Activated CD4-positive, alpha-beta T cell treated with anti-CD3 and anti-CD28 coated beads, Interleukin-2, amount 50 U/mL, for 4 hours (primary cell): ENCODE data around the gene USP12.

Source experiments
- DNase-seq, 2 experiments: peaks; one replicate each; pipeline ENCODE4 v3.0.0-alpha.2; 2020

The USP12 gene

DNA sequence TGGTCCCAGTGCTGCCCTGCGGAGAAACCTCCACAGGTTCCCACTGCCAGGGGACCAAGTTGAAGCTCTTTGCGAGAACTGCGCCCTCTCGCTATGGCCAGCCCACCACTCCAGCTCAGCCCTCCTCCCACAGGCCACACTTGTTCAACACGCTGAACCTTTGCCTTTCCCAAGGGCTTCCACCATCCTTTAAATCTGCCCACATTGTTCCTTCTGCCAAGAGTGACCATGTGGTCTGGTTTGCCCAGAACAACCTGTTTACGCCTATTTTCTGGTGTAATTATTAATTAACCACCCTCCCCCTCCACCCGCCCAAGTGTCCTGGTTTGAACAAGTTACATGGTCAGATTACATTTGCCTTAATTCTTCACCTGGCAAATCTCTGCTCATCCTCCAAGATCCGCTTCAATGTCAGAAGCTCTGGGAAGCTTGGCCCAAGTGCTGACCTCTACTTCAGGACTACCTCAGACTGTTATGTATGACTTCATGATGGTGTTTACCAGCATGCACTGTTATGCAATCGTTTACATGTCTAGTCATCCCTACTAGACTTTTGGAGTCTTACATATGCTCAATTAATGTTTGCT lies 12.0 kb upstream of the USP12 start:
- DNase-seq = no peak

DNA sequence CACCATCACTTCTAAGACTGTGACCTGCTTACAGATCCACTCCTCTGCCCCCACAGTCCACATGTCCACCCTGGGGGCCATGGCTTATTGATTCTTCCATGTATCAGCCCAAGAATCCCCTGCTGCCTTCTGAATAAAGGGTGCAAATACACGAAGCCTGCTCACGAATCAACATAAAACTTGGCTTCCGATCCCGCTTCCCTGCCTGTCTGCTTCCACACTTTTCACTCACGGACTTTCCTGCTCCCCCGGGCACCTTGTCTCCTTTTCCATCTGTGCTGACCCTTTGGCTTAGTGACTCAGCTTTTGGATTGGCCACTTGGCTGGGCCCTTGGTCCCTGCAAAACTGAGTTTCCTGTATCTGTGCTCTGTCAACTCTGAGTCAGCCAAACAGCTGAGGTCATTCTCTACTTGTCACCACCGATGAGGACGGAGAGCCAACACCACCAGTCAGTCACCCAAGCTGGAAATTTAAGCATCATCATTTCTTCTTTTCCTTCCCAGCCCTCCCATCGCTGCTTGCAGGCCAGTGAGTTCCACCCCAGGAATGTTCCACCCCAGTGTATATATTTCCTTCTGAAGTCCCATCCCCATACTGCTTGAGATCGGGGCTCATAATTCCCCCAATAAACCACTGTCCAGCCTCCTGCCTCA lies 11.4 kb upstream of the USP12 start:
- no peak for DNase-seq

DNA sequence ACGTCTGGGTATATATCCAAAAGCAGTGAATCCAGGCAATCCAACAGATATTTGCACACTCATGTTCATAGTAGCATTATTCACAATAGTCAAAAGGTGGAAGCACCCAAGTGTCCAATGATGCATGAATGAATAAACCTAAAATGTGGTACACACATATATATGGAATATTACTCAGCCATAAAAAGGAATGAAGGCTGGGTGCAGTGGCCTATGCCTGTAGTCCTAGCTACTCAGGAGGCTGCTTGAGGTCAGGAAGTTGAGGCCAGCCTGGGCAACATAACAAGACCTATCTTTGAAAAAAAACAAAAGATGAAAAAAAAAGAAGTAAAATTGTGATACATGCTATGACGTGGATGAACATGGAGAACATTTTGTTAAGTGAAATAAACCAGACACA lies 10.4 kb upstream of the USP12 start:
- DNase-seq = no peak

DNA sequence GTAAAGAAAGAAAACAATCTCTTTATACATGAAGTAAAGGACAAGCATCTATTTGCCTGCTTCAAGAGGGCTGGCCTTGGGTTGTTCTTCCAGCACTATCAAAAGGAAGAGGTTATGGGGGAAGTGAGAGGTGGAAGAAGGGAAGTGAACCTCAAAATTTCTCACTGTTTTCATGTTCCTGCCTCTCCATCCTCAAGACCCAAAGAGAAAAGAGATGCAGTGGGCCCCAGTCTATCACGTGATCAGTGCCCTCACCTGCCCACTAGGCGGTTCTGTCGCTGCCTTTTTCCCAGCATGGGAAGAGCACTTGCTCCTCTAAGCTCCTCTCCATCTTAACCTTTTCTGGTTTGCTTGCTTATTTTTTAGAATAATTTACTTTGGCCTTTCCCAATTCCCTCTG lies 6.2 kb upstream of the USP12 start:
- DNase-seq = no peak

DNA sequence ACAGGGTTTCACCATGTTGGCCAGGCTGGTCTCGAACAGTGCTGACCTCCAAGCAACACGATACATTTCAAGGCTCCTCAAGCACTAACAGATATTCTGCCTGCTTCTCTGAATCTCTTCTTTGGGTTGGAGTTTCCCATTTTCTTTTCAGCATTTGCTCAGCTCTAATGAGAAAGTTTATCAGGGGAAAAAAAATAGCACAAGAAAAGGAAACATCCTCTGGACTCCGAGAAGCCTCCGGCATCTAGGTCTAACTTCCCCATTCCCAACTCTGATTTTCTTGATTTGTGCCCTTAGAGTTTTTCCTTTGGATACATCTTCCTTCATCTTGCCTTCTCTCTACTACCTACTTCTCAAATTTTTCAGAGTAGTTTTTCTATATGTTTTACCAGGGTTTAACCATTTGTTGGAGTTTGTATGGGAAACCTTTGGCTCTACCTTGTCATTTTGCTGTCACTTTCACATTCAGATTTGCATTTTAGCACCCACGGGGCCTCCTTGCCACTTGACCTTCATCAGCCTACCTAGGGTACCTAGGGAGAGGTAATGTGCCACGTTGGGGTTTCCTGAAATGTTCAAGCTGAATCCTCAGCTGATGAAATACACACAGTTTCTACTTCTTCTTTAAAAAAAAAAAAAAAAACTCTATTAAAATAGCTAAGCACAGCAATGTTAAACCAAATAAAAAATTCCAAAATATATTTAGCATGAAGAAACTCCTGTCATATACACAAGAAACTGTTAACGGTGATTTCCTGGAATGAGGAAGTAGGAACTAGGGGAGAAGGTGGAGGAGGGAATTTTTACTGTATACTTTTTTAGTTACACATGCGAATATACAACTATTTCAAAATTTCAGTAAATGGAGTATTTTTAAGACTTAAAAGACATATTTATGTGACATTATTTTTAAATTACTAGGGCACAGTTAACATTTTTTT lies 5.1 kb upstream of the USP12 start:
- DNase-seq = no peak

DNA sequence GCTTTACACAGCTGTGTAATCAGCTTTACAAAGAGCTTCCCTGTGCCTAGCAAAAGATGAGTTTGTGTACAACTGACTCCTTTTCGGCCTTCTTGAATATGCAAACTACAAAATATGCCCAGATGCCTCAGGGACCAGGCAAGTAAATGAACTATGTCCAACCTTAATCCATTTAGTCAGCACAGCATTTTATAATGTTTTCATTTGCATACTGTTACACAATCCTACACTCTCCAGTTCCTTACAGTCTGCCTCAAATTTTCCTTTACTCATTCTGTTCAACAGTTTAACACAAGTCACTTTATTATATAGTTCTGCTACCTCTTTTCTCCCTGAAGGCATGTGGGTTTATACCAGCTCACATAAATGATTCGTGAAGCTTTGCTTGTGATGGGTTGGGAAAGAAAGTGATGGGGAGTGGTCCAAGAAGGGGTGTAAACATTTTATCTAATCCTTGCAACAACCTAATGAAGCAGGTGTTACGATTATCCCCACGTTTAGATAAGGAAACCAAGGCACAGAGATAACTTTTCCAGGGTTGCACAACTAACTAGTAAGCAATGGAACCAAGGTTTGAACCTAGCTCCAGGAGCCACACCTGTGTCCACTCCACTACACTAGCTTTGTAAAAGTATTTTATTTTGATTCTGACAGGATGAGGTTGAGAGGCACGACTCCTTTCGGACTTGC lies 3.3 kb upstream of the USP12 start:
- DNase-seq = no peak

DNA sequence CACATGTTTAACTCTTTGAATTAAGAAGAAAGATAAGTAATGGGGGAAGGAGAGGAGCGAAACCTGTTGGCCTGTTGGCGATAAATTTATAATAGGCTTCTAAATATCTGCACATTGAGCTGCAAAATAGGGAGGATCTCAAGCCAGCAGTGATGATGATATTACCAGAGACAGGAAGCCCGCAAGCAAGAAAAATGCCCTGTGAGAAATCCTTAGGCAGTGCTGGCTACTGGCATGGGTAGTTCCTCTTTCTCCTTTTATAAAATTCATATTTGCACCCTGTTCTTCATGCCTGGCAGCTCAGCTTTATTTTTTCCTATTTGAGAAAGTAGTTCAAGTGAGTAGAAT lies 858 bp upstream of the USP12 start:
- no peak for DNase-seq

DNA sequence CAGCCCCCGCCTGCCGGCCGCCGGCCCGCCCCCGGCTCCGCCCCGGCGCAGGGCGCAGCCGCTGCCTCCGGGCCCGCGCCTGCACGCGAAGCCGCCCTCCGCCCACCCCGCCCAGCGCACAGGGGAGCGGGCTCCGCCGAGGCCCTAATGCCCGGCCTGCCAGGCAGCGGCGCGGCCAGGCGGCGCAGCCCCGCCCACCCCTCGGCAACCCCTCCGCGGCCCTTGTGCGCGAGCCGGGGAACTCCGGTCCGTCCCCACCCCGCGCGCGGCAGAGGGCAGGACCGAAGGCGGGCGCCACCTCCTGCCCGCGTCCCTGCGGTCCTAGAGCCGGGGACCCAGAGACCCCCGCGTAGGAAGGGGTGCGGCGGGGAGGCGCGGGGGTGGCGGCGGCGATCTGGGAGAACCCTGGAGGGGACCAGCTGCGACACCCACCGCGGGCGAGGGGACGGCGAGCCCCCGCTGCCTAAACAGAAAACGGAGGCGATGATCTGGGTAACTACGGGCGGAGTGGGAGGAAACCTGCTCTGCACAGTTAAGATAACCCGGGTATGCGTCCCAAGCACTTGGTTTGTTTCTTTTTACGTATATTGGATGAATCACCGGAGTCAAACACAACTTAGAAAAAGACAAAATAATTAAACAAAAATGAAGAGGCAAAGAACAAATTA lies 350 bp upstream of the USP12 start:
- DNase-seq = peak; percentile 86 to 89

DNA sequence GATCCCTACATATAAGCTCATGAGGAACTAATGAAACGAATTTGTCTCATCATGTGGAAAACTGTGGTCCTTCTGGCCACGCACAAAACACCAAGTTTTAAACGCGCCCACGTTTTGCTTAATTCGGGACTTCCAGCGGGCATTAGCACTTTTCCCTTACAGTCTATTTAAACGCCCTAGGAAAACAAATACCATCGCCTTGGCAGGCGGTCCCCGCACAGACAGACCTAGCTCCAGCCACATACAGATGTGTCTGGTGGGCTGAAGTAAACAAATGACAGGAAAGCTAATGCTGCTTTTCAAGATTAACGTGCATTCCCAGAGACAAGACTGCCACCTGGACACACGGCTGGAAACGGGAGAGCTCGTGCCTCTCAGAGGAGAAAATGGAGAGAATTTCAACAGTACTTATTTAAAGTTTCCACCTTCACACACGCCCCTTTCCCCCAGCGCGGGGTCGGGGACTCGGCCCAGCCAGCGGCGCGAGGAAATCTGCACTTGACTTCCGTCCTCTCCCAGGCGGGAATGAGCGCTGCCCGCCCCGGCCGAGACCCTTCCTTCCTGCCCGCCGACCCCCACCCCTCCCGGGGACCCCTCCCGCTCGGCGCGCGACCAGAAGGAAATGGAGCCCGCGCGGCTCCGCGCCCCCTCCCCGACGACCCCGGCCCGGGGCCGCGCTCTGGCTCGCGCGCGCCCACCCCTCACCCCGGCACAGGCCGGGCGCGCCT lies 931 bp downstream of the USP12 start:
- DNase-seq = peak; percentile 17 to 21

DNA sequence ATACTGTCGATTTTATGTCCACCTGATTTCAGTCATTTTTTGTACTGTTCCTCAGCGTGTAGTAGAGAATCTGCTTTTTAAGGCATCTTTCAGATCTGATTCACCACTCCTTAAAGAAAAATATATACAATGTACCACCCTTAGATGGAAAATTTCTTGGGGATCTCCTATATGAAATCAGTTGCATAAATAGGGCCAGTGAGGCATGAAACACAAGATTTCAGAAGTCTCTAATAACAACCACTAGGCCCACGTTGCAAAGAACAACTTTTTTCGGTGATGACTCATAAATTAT lies 1.4 kb downstream of the USP12 start:
- DNase-seq = no peak

DNA sequence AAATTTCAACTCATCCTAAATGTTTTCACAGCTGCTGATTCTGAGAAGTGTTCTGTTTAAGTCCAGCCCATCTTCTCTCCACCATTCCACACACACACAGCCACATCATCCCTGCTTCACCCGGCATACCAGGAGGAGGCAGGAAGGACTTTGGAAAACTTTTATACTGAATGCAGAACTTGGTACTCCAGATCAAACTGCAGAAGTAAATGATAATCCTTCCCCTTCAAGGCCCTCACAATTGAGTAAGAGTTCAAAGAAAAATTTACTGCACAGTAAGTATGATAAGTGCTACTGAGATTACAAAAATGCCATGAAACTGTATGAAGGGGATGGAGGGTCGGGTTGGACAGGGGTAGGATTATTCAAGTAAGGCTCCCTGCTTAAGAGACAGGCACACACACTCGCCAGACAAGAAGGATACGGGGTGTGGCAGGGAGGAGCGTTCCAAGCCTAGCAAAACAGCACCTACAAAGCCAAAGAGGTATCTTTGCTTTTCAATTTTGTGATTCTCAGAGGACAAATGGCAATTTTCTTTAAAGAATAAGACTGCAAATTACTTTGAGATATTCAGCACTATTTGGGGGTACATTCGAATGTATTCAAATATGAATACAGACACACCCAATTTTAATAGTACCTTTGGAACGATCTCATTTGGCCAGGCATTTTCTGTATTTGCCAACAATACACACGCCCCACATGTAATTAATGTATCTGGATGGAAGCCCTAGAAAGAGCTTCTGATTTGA lies 2.5 kb downstream of the USP12 start:
- no peak for DNase-seq

DNA sequence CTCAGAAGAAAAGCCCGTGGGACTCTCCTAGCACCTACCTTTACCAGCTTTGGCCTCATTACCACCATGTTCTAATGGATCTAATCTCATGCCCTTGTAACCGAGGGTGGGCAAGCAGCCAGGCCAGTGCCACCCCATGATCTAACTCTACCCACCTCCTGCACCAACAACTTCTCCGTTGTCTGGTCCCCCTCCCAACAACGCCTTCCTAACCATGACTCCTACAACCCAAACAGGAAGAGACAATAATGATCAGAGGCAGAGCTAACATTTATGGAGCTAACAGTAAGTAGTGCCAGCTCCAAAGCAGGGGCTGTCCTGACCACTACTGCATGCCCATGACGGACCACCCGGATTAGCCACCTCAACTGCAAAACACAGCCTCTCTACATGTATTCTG lies 3.5 kb downstream of the USP12 start:
- DNase-seq = no peak

DNA sequence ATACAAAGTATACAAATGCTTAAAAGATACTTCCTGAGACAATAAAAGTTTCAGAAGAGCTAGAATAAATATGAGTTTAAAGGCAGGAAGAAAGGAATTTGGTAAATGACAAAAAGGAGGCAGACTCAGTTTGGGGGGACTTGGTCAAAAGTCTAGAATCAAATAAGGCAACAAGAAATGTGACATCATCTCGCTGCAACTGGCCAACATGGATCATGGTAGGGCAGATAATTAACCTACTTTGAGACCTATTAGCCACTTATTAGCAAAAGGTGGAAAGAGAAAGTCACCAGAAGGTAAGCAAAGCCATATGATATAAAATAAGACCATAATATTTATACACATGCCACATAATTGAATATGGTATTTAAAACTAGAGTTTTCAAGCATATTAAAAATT lies 5.3 kb downstream of the USP12 start:
- DNase-seq = no peak

DNA sequence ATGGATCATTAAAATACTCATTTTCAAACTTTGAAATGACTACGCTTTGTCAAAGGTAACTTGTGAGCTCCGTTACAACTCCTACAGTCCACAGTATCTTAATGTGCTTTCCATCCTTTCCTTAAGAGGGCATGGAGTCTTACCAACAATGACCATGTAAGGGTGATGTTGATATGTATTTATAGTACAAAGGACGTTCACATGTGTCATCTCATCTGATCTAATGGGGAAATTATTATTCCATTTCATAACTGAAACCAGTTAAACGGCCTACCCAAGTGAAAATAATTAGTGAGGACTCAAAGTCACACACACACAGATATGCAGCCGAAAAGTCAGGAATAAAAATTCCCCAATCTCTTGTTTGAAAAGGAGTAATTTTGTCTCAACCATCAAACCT lies 9.6 kb downstream of the USP12 start:
- no peak for DNase-seq

DNA sequence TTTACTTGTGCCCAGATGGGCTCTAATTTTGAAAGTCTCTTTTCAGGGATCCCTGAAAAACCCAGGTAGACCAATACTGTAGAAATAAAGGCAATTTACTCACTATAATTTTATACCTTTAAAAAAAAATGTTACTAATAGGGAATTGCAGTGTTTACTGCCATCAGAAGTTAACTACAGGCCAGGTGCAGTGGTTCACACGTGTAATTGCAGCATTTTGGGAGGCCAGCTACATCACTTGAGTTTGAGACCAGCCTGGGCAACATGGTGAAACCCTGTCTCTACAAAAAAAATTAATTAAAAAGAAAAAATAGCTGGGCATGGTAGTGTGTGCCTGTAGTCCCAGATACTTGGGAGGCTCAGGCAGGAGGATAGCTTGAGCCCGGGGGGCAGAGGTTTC lies 10.2 kb downstream of the USP12 start:
- no peak for DNase-seq

DNA sequence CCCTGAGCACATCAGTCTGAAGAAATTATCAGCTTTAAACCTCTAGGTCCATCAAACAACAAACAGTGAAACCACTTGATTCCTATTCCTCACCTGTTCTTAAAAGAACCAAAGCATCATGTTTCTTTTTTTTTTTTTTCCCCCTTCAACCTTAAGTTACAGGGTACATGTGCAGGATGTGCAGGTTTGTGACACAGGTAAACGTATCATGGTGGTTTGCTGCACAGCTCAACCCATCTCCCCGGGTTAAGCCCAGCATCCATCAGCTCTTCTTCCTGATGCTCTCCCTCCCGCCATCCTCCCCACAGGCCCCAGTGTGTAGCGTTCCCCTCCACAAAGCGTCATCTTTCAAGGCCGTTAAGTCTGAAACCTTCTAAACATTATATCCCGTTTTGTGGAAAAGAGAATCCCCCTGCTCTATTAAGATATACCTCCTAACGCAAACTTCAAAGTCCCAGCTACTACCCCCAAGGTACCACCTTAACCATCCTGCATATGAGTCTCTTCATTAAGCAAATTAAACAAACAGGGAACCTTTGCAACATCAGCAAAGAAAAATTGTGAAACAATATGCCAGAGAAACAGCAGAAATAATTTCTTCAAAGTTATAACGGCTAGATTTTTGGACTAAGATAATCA lies 10.8 kb downstream of the USP12 start:
- no peak for DNase-seq

DNA sequence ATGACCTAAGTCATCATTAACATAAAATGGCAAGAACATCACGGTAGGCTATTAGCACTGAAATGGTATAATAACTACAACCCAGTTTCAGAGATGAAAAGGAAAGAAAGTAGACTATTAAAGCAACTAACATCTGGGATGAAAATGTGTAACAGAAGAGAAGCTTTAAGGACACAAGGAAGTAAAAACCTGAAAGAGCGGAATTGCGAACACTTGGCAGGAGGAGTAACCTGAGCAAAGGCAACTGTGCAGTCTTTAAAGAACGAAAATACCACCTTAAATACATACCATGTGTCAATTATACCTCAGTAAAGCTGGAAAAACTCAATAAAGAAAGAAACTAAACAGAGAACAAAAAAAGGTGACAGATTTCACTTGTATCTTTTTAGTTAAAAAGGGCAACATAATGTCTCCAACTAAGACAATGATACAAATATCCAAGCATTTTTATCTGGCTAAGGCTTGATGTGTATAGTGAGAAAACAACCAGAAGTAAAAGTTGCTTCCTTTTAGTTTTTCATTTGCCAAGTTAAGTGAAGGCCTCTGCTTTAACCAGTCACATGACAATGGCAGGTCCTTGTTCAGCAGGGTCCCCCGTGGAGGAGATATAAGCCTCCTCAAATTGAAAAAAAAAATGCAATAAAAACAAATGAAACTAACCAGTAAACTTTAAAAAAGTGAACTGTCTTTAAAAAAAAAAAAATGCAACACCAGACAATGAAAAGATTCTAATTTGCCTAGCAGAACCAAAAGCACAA lies 11.6 kb downstream of the USP12 start:
- DNase-seq = no peak

DNA sequence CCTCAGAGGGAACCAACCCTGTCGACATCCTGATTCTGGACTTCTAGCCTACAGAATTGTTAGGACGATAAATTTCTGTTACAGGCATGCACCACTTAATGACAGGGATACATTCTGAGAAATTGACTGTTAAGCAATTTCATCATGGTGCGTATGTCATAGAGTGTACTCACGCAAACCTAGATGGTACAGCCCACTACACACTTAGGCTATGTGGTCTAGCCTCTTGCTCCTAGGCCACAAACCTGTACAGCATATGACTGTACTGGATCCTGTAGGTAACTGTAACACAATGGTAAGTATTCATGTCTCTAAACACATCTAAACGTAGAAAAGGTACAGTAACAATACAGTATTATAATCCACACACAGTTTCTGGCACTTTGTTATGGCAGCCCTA lies 13.3 kb downstream of the USP12 start:
- no peak for DNase-seq

DNA sequence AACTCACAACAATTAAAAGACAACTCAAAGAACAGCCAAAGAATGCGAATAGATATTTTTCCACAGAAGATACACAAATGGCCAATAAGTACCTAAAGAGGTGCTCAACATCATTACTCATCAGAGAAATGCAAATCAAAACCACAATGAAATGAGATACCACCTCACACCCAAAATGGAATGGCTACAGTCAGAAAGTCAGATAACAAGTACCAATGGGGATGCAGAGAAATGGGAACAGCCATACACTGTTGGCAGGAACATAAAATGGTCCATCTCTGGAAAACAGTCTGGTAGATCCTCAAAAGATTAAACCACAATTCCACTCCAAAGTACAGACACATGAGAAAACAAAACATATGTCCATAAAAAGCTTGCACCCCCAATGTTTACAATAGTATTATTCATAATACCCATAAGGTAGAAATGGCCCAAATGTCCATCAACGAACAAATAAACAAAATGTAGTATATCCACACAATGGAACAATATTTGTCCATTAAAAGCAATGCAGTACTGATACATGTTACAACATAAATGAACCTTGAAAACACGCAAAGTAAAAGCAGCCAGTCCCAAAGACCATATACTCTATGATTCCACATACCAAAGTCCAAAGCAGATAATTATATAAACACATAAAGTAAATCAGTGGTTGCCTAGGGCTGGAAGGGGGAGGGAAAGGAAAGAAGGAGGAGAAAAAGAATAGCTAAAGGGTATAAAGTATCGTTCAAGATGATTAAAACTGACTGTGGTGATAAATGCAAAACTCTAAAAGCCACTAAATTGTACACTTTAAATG lies 19.6 kb downstream of the USP12 start:
- no peak for DNase-seq

DNA sequence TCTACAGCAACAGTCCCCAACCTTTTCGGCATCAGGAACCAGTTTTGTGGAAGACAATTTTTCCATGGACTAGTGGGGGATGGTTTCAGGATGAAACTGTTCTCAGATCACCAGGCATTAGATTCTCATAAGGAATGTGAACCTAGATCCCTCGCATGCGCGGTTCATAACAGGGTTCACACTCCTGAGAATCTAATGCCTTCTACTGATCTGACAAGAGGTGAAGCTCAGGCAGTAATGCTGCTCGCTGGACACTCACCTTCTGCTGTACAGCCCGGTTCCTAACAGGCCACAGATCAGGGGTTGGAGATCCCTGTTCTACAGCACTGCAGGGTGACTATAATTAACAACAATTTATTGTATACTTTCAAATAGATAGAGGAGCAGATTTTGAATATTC lies 21.9 kb downstream of the USP12 start:
- DNase-seq = no peak
